ENCODE results near the gene GAS7. TPM values are rescaled to one million over a fixed set of nuclear protein-coding genes. Genes with fewer than 3 reads are reported as not detected.
"Not testable (repeated sequence)": the region's sequence is repeated elsewhere in the genome, so short reads cannot be mapped to it uniquely, and the experiment has no call there.

Gene GAS7
- total RNA-seq, 1 donor from 2014 or later, result 72.1 TPM

GRCh38 chr17:9928601-9929333, 269.6 kb downstream of the GAS7 start:
- no peak for ATAC-seq (ENCODE audit: poor library complexity)
- DNase-seq, result peak; percentile 25
- intact Hi-C loops (cut with DNase I), result loop anchor here (5.0 kb wide), 1 partner anchor 684 kb away; no protein-coding TSS in a partner anchor

GRCh38 chr17:9926150-9926804, 272.1 kb downstream of the GAS7 start:
- ATAC-seq (ENCODE audit: poor library complexity), result no peak
- intact Hi-C loops (cut with DNase I), result loop anchor here (5.0 kb wide), 1 partner anchor 686 kb away; no protein-coding TSS in a partner anchor
- DNase-seq, result peak; percentile 33

GRCh38 chr17:9925457-9925856, 272.9 kb downstream of the GAS7 start:
- ATAC-seq (ENCODE audit: poor library complexity), result peak; percentile 6
- DNase-seq, result peak; percentile 31
- intact Hi-C loops (cut with DNase I), result loop anchor here (5.0 kb wide), 1 partner anchor 687 kb away; no protein-coding TSS in a partner anchor

- DNase-seq (peak; percentile 36), ATAC-seq (ENCODE audit: poor library complexity) (peak; percentile 71)
- intact Hi-C loops (cut with DNase I), result loop anchor here (5.0 kb wide), 1 partner anchor 688 kb away; no protein-coding TSS in a partner anchor
Observed at GRCh38 chr17:9924735-9925191, 273.6 kb downstream of the GAS7 start.

GRCh38 chr17:9922012-9922848, 276.2 kb downstream of the GAS7 start:
- ATAC-seq (ENCODE audit: poor library complexity) (no peak), DNase-seq (peak; percentile 14)
- intact Hi-C loops (cut with DNase I), result no loop called here

- ATAC-seq (ENCODE audit: poor library complexity); intact Hi-C loops (cut with DNase I): not testable (repeated sequence)
- DNase-seq, result peak; percentile 20
Observed at GRCh38 chr17:9921216-9921615, 277.2 kb downstream of the GAS7 start.

- no peak for DNase-seq
- no peak for ATAC-seq (ENCODE audit: poor library complexity)
- intact Hi-C loops (cut with DNase I), result no loop called here
Observed at GRCh38 chr17:9918804-9919352, 279.5 kb downstream of the GAS7 start.

- DNase-seq, result no peak
Observed at GRCh38 chr17:9918352-9918751, 280.1 kb downstream of the GAS7 start.

GRCh38 chr17:9917801-9918200, 280.6 kb downstream of the GAS7 start:
- intact Hi-C loops (cut with DNase I), result no loop called here
- DNase-seq (no peak), ATAC-seq (ENCODE audit: poor library complexity) (no peak)

More at GRCh38 chr17:9918352-9918751, 280.1 kb downstream of the GAS7 start:
- intact Hi-C loops (cut with DNase I), result no loop called here
- no peak for ATAC-seq (ENCODE audit: poor library complexity)

GRCh38 chr17:9917131-9917530, 281.3 kb downstream of the GAS7 start:
- ATAC-seq (ENCODE audit: poor library complexity) (no peak), DNase-seq (no peak)
- intact Hi-C loops (cut with DNase I), result no loop called here

- DNase-seq, result no peak
- intact Hi-C loops (cut with DNase I), result no loop called here
- no peak for ATAC-seq (ENCODE audit: poor library complexity)
Observed at GRCh38 chr17:9916108-9916507, 282.3 kb downstream of the GAS7 start.

GRCh38 chr17:9913476-9913875, 284.9 kb downstream of the GAS7 start:
- DNase-seq (no peak), ATAC-seq (ENCODE audit: poor library complexity) (no peak)
- intact Hi-C loops (cut with DNase I), result no loop called here

- no peak for ATAC-seq (ENCODE audit: poor library complexity)
- no peak for DNase-seq
- intact Hi-C loops (cut with DNase I), result no loop called here
Observed at GRCh38 chr17:9912121-9913099, 286.0 kb downstream of the GAS7 start.

GRCh38 chr17:9911089-9911488, 287.3 kb downstream of the GAS7 start:
- DNase-seq (no peak), ATAC-seq (ENCODE audit: poor library complexity) (peak; percentile 3)
- intact Hi-C loops (cut with DNase I), result no loop called here

GRCh38 chr17:9908649-9909042, 289.8 kb downstream of the GAS7 start:
- ATAC-seq (ENCODE audit: poor library complexity), result no peak
- intact Hi-C loops (cut with DNase I), result loop anchor here (10.0 kb wide), 1 partner anchor 174 kb away; no protein-coding TSS in a partner anchor
- DNase-seq, result no peak

GRCh38 chr17:9907883-9908648, 290.3 kb downstream of the GAS7 start:
- intact Hi-C loops (cut with DNase I), result loop anchor here (10.0 kb wide), 1 partner anchor 173 kb away; no protein-coding TSS in a partner anchor
- ATAC-seq (ENCODE audit: poor library complexity), result no peak
- no peak for DNase-seq

- ATAC-seq (ENCODE audit: poor library complexity) (no peak), DNase-seq (no peak)
- intact Hi-C loops (cut with DNase I), result loop anchor here (10.0 kb wide), 1 partner anchor 172 kb away; no protein-coding TSS in a partner anchor
Observed at GRCh38 chr17:9907131-9907530, 291.3 kb downstream of the GAS7 start.
